DND-41 (cell line): ENCODE measurements around the gene SYNE2.
"Not testable (repeated sequence)": the region's sequence is repeated elsewhere in the genome, so short reads cannot be mapped to it uniquely, and the experiment has no call there.

Experiments used
- ATAC-seq: fragments of 200-7000 bp; cut with Tn5 transposase; 3 replicates; pipeline ENCODE4 v1.9.1; 2021; ENCODE audit warnings: low read depth; ENCODE audit not compliant: insufficient read depth
- DNase-seq: peaks from one replicate; pipeline ENCODE4 v3.0.0-alpha.2; 2020
- H2AFZ ChIP-seq: 2 replicates; pipeline ENCODE4 v1.6.0; 2012; ENCODE audit warnings: low read depth, low read length
- H3K27ac ChIP-seq: 2 replicates; pipeline ENCODE4 v1.5.1; 2012; ENCODE audit warnings: low read length, inconsistent platforms
- H3K27me3 ChIP-seq: fragments of 200-600 bp; sonication (generic); 2 replicates; pipeline ENCODE4 v1.6.0; 2012; ENCODE audit warnings: low read length, mild to moderate bottlenecking, inconsistent platforms; ENCODE audit not compliant: insufficient read depth, poor library complexity
- H3K36me3 ChIP-seq: 2 replicates; pipeline ENCODE4 v1.5.1; 2012; ENCODE audit warnings: low read length, inconsistent platforms; ENCODE audit not compliant: insufficient read depth
- H3K4me1 ChIP-seq: 2 replicates; pipeline ENCODE4 v1.5.1; 2012; ENCODE audit warnings: mild to moderate bottlenecking, low read length; ENCODE audit not compliant: insufficient read depth
- H3K4me2 ChIP-seq: 2 replicates; pipeline ENCODE4 v1.6.0; 2012; ENCODE audit warnings: mild to moderate bottlenecking, moderate library complexity, low read length, inconsistent platforms; ENCODE audit not compliant: insufficient read depth
- H3K4me3 ChIP-seq, 2 experiments: fragments of 200-600 bp in 1 of 2; shearing (Covaris generic) in 1 of 2; 2 replicates each; pipeline ENCODE4 v1.5.1; 2012 to 2016; ENCODE audit warnings: inconsistent platforms in 2 of 2, low read length in 2 of 2, mild to moderate bottlenecking in 2 of 2, low read depth in 1 of 2, moderate library complexity in 1 of 2
- H3K79me2 ChIP-seq: 2 replicates; pipeline ENCODE4 v1.6.0; 2012; ENCODE audit warnings: low read length, inconsistent platforms; ENCODE audit not compliant: insufficient read depth
- H3K9ac ChIP-seq: 2 replicates; pipeline ENCODE4 v1.6.0; 2012; ENCODE audit warnings: low read depth, mild to moderate bottlenecking, inconsistent platforms, low read length, moderate library complexity
- H3K9me3 ChIP-seq: 2 replicates; pipeline ENCODE4 v1.5.1; 2012; ENCODE audit warnings: low read length, moderate library complexity, mild to moderate bottlenecking, inconsistent platforms; ENCODE audit not compliant: insufficient read depth, severe bottlenecking
- H4K20me1 ChIP-seq: 2 replicates; pipeline ENCODE4 v1.6.0; 2012; ENCODE audit warnings: low read length; ENCODE audit not compliant: insufficient read depth
- CTCF ChIP-seq: IDR thresholded peaks from 2 replicates; pipeline ENCODE4 v1.5.1; 2012; ENCODE audit warnings: borderline replicate concordance, low read length, moderate library complexity, mild to moderate bottlenecking; ENCODE audit not compliant: poor library complexity, severe bottlenecking; ENCODE audit errors: extremely low read depth
- EZH2 ChIP-seq: IDR thresholded peaks from 3 replicates; pipeline ENCODE4 v1.6.1; 2012; ENCODE audit warnings: borderline replicate concordance, low read depth, mild to moderate bottlenecking, moderate library complexity, low read length, inconsistent platforms; ENCODE audit not compliant: severe bottlenecking

The SYNE2 gene

GRCh38 chr14:64174922-64175782 lies 322.3 kb downstream of the SYNE2 start:
- H4K20me1 ChIP-seq = no peaks in the 10 kb centered on the region
- peaks cover 79% of the 10 kb centered on the region for H3K36me3 ChIP-seq
- no peaks in the 10 kb centered on the region for H3K9me3 ChIP-seq
- H3K79me2 ChIP-seq = no peaks in the 10 kb centered on the region
- H3K4me1 ChIP-seq = no peaks in the 10 kb centered on the region
- ATAC-seq = no peak
- no peaks in the 10 kb centered on the region for H3K27me3 ChIP-seq
- H3K27ac ChIP-seq = no peak overlapping the region
- H3K4me3 ChIP-seq = no peak overlapping the region
- no peak overlapping the region for H2AFZ ChIP-seq
- no peak overlapping the region for H3K9ac ChIP-seq
- no peak for DNase-seq
- TF ChIP-seq CTCF = no peak
- TF ChIP-seq EZH2 = no peak
- no peak overlapping the region for H3K4me2 ChIP-seq

DNA sequence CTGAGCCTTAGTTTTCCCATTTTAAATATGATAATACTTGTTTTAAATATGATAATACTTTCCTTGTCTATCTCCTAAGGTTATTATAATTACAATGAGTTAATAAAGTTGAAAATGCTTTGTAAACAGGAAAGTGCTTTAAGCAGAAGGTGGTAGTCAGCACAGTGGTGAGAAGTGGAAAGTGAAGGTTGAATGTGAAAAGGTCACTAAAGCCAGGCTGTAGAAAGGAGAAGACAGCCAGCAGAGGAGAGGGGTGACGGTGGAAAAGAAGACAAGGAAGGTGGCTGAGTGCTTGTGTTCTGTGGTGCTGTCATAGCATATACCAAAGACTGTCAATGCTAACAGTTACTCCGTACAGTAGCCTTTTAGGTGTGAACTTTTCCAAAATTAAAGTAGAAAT lies 323.5 kb downstream of the SYNE2 start:
- Histone ChIP-seq H3K27ac (no peak overlapping the region), H3K4me2 (no peak overlapping the region), H4K20me1 (no peaks in the 10 kb centered on the region), H3K9me3 (no peaks in the 10 kb centered on the region), H3K4me3 (no peak overlapping the region), H3K4me1 (no peaks in the 10 kb centered on the region), H3K9ac (no peak overlapping the region), H3K36me3 (peaks cover 80% of the 10 kb centered on the region), H3K79me2 (no peaks in the 10 kb centered on the region), H2AFZ (no peak overlapping the region), H3K27me3 (no peaks in the 10 kb centered on the region)
- TF ChIP-seq CTCF (no peak), EZH2 (no peak)
- ATAC-seq (no peak), DNase-seq (no peak)

- H3K9ac ChIP-seq = no peak overlapping the region
- TF ChIP-seq CTCF = no peak
- TF ChIP-seq EZH2 = no peak
- no peaks in the 10 kb centered on the region for H3K27me3 ChIP-seq
- no peak overlapping the region for H3K27ac ChIP-seq
- no peaks in the 10 kb centered on the region for H4K20me1 ChIP-seq
- no peaks in the 10 kb centered on the region for H3K4me1 ChIP-seq
- no peaks in the 10 kb centered on the region for H3K79me2 ChIP-seq
- no peak overlapping the region for H3K4me2 ChIP-seq
- DNase-seq (no peak), ATAC-seq (no peak)
- no peaks in the 10 kb centered on the region for H3K9me3 ChIP-seq
- H2AFZ ChIP-seq = no peak overlapping the region
- peaks cover 71% of the 10 kb centered on the region for H3K36me3 ChIP-seq
- no peak overlapping the region for H3K4me3 ChIP-seq
Measured at GRCh38 chr14:64178814-64179213, 326.0 kb downstream of the SYNE2 start.

GRCh38 chr14:64182908-64183307 lies 330.1 kb downstream of the SYNE2 start:
- peaks cover 60% of the 10 kb centered on the region for H3K36me3 ChIP-seq
- H4K20me1 ChIP-seq, DNase-seq, H3K79me2 ChIP-seq, H3K9me3 ChIP-seq, H2AFZ ChIP-seq, ATAC-seq, H3K4me2 ChIP-seq, H3K9ac ChIP-seq, H3K4me1 ChIP-seq, H3K27me3 ChIP-seq, H3K27ac ChIP-seq, H3K4me3 ChIP-seq: not testable (repeated sequence)
